T-helper 1 cell treated with Interleukin-12 subunit alpha and Interleukin-12 subunit beta and Interleukin-4 antibody, amounts not matched to agents 30 ng/mL and 1 ng/mL, for 36 hours (primary cell): ENCODE data around the gene GALK2. TPM values are rescaled to one million over a fixed set of nuclear protein-coding genes. Genes with fewer than 3 reads are reported as not detected.
"Not testable (repeated sequence)": the region's sequence is repeated elsewhere in the genome, so short reads cannot be mapped to it uniquely, and the experiment has no call there.

Source experiments
- intact Hi-C: fragments of 100-400 bp; cut with micrococcal nuclease; formaldehyde crosslinking; loops from one replicate; pipeline ENCODE4 v1.15.1; 2024
- total RNA-seq: library from RNA; stranded (reverse); gene quantifications from 2 replicates; pipeline ENCODE4 v1.2.3, GENCODE V29; 2022

GALK2 gene
- total RNA-seq, 1 donor from 2014 or later, result 28.1 TPM

GRCh38 chr15:49327927-49328326, 157.9 kb downstream of the GALK2 start:
- intact Hi-C loops, result no loop called here

GRCh38 chr15:49328941-49329340, 158.9 kb downstream of the GALK2 start:
- intact Hi-C loops, result no loop called here

GRCh38 chr15:49330166-49330565, 160.1 kb downstream of the GALK2 start:
- intact Hi-C loops, result no loop called here

GRCh38 chr15:49331442-49331841, 161.4 kb downstream of the GALK2 start:
- intact Hi-C loops, result no loop called here

- intact Hi-C loops, result no loop called here
Measured at GRCh38 chr15:49331951-49332350, 161.9 kb downstream of the GALK2 start.

GRCh38 chr15:49339656-49340055, 169.6 kb downstream of the GALK2 start:
- intact Hi-C loops, result no loop called here

- intact Hi-C loops, result no loop called here
Measured at GRCh38 chr15:49343546-49343945, 173.5 kb downstream of the GALK2 start.

- intact Hi-C loops, result not testable (repeated sequence)
Measured at GRCh38 chr15:49354439-49354838, 184.4 kb downstream of the GALK2 start.

GRCh38 chr15:49361370-49361769, 191.3 kb downstream of the GALK2 start:
- intact Hi-C loops, result no loop called here

- intact Hi-C loops, result no loop called here
Measured at GRCh38 chr15:49366496-49366895, 196.4 kb downstream of the GALK2 start.

GRCh38 chr15:49370782-49371181, 200.7 kb downstream of the GALK2 start:
- intact Hi-C loops, result loop anchor here (5.0 kb wide), 1 partner anchor 777 kb away; no protein-coding TSS in a partner anchor

GRCh38 chr15:49372366-49372765, 202.3 kb downstream of the GALK2 start:
- intact Hi-C loops, result loop anchor here (5.0 kb wide), 1 partner anchor 775 kb away; no protein-coding TSS in a partner anchor

- intact Hi-C loops, result loop anchor here (5.0 kb wide), 1 partner anchor 52 kb away; no protein-coding TSS in a partner anchor
Measured at GRCh38 chr15:49379996-49380395, 209.9 kb downstream of the GALK2 start.

- intact Hi-C loops, result loop anchor here (5.0 kb wide), 1 partner anchor 51 kb away; no protein-coding TSS in a partner anchor
Measured at GRCh38 chr15:49380912-49381311, 210.9 kb downstream of the GALK2 start.

Other genes with a start within 250 kb of the GALK2 start
- 1.6 TPM in 2 replicates for gene SHC4, start 206.3 kb upstream of the GALK2 start, total RNA-seq
- gene SECISBP2L, start 123.8 kb upstream of the GALK2 start, total RNA-seq, result 40.1 and 42.3 TPM in 2 replicates
- 64.6 and 65.9 TPM in 2 replicates for gene COPS2, start 14.6 kb upstream of the GALK2 start, total RNA-seq